Gastroesophageal sphincter (tissue), 4 donors: ENCODE results near the gene TIAM2. TPM values are rescaled to one million over a fixed set of nuclear protein-coding genes. Genes with fewer than 3 reads are reported as not detected.

Source experiments
- ATAC-seq: fragments of 150-250 bp; one replicate; pipeline ENCODE4 v1.9.1; 2016; ENCODE audit warnings: mild to moderate bottlenecking, moderate library complexity
- H3K27ac ChIP-seq, 4 donors: fragments of 200-600 bp; sonication (generic) in 3 of 4; 1 replicate in 3 of 4; 2 replicates in 1 of 4; pipeline ENCODE4 v1.5.1; 2016 to 2019
- H3K27me3 ChIP-seq: fragments of 200-600 bp; sonication (generic); one replicate; pipeline ENCODE4 v1.5.1; 2019
- H3K36me3 ChIP-seq, 2 donors: fragments of 200-600 bp; sonication (generic); one replicate each; pipeline ENCODE4 v1.5.1; 2019; ENCODE audit warnings: control low read depth in 1 of 2
- H3K4me1 ChIP-seq, 3 donors: fragments of 200-600 bp; sonication (generic); 1 replicate in 2 of 3; 2 replicates in 1 of 3; pipeline ENCODE4 v1.5.1; 2016 to 2019; ENCODE audit warnings: control low read depth in 2 of 3
- H3K4me3 ChIP-seq, 2 donors: fragments of 200-600 bp; sonication (generic); one replicate each; pipeline ENCODE4 v1.5.1; 2019; ENCODE audit warnings: mild to moderate bottlenecking in 1 of 2, moderate library complexity in 1 of 2
- H3K9me3 ChIP-seq, 3 donors: fragments of 200-600 bp; sonication (generic); one replicate each; pipeline ENCODE4 v1.5.1; 2017 to 2019; ENCODE audit warnings: control low read depth in 2 of 3
- CTCF ChIP-seq, 4 experiments: fragments of 200-600 bp in 2 of 4; fragments of 450-650 bp in 2 of 4; sonication (generic) in 1 of 4; IDR thresholded peaks; one replicate each; pipeline ENCODE4 v1.5.1; 2017 to 2019; ENCODE audit warnings: antibody characterized with exemption in 4 of 4, mild to moderate bottlenecking in 2 of 4, moderate library complexity in 2 of 4
- EP300 ChIP-seq: sonication (generic); formaldehyde crosslinking; IDR thresholded peaks from one replicate; pipeline ENCODE4 v1.6.1; 2017; ENCODE audit warnings: antibody characterized with exemption, mild to moderate bottlenecking
- POLR2A ChIP-seq, 2 donors: fragments of 450-650 bp; IDR thresholded peaks; one replicate each; pipeline ENCODE4 v1.6.1; 2017; ENCODE audit warnings: antibody characterized with exemption in 2 of 2, mild to moderate bottlenecking in 2 of 2, moderate library complexity in 1 of 2
- POLR2AphosphoS5 ChIP-seq: sonication (generic); formaldehyde crosslinking; IDR thresholded peaks from one replicate; pipeline ENCODE4 v1.6.1; 2017; ENCODE audit warnings: antibody characterized with exemption
- WGBS, 2 donors: methylation state at CpG; one replicate each; pipeline ENCODE4 v1.1.5; 2018; ENCODE audit warnings: low coverage in 1 of 2; 5-methylcytosine and 5-hydroxymethylcytosine counted together
- total RNA-seq, 4 donors: library from RNA; depleted of rRNA; stranded (reverse); fragments of >200 nt; gene quantifications; one replicate each; pipeline ENCODE4 v1.1.0, GENCODE V29; 2016

TIAM2 gene
- total RNA-seq, 4 donors from 2014 or later: 6.3 to 22.6 (median 14.2) TPM

- H3K9me3 ChIP-seq: no peaks in the 10 kb centered on the region
- TF ChIP-seq POLR2A (IDR thresholded peaks at IDR 0.05): no peak
- TF ChIP-seq CTCF (IDR thresholded peaks at IDR 0.05): no peak
- TF ChIP-seq POLR2AphosphoS5: no peak
- no peak for TF ChIP-seq EP300
- peaks cover 0 to 4% of the 10 kb centered on the region in 2 donors for H3K36me3 ChIP-seq
- WGBS, 2 donors: 17 to 43% methylated on average over 5 to 6 of the region's 32 CpGs
- ATAC-seq: no peak
- H3K4me3 ChIP-seq: peak overlapping the region in 1 of 2 donors; percentile 65
- H3K27me3 ChIP-seq: peaks cover 29% of the 10 kb centered on the region
- no peak overlapping the region for H3K27ac ChIP-seq
- peaks cover 0 to 20% (median 5%) of the 10 kb centered on the region in 3 donors for H3K4me1 ChIP-seq
Observed at GRCh38 chr6:154994836-154995253, 270 bp upstream of the TIAM2 start.

GRCh38 chr6:154996016-154996590, 988 bp downstream of the TIAM2 start:
- H3K9me3 ChIP-seq: no peaks in the 10 kb centered on the region
- no peak for ATAC-seq
- H3K27ac ChIP-seq: peak overlapping the region in 1 of 4 donors; percentile 27
- H3K4me1 ChIP-seq: peaks cover 0 to 20% (median 5%) of the 10 kb centered on the region in 3 donors
- TF ChIP-seq POLR2A (IDR thresholded peaks at IDR 0.05) (no peak), CTCF (IDR thresholded peaks at IDR 0.05) (no peak), EP300 (no peak), POLR2AphosphoS5 (no peak)
- H3K4me3 ChIP-seq: peak overlapping the region; percentile 40 to 65
- H3K27me3 ChIP-seq: peaks cover 29% of the 10 kb centered on the region
- no peaks in the 10 kb centered on the region for H3K36me3 ChIP-seq
- WGBS, 2 donors: 20 to 27% methylated on average over 4 to 8 of the region's 18 CpGs

GRCh38 chr6:154996841-154997311, 1.8 kb downstream of the TIAM2 start:
- H3K9me3 ChIP-seq: no peaks in the 10 kb centered on the region
- no peak for TF ChIP-seq EP300
- no peak for TF ChIP-seq POLR2A (IDR thresholded peaks at IDR 0.05)
- TF ChIP-seq CTCF (IDR thresholded peaks at IDR 0.05): no peak
- TF ChIP-seq POLR2AphosphoS5: no peak
- no peak overlapping the region for H3K27ac ChIP-seq
- no peaks in the 10 kb centered on the region for H3K36me3 ChIP-seq
- ATAC-seq: no peak
- peaks cover 0 to 20% (median 5%) of the 10 kb centered on the region in 3 donors for H3K4me1 ChIP-seq
- H3K4me3 ChIP-seq: no peak overlapping the region
- WGBS, 2 donors: 91 to 95% methylated on average over 5 of the region's 5 CpGs
- H3K27me3 ChIP-seq: peaks cover 29% of the 10 kb centered on the region

GRCh38 chr6:154998855-154999254, 3.7 kb downstream of the TIAM2 start:
- 100% methylated on average over 2 of the region's 2 CpGs for WGBS, 2 donors
- no peak overlapping the region for H3K27ac ChIP-seq
- no peak overlapping the region for H3K4me3 ChIP-seq
- H3K4me1 ChIP-seq: peaks cover 0 to 20% (median 5%) of the 10 kb centered on the region in 3 donors
- peaks cover 29% of the 10 kb centered on the region for H3K27me3 ChIP-seq
- H3K9me3 ChIP-seq: no peaks in the 10 kb centered on the region
- H3K36me3 ChIP-seq: no peaks in the 10 kb centered on the region
- ATAC-seq: no peak
- no peak for TF ChIP-seq POLR2AphosphoS5
- no peak for TF ChIP-seq POLR2A (IDR thresholded peaks at IDR 0.05)
- TF ChIP-seq EP300: no peak
- TF ChIP-seq CTCF (IDR thresholded peaks at IDR 0.05): no peak

- no peaks in the 10 kb centered on the region for H3K36me3 ChIP-seq
- 73 to 82% methylated on average over 5 of the region's 5 CpGs for WGBS, 2 donors
- no peaks in the 10 kb centered on the region for H3K9me3 ChIP-seq
- TF ChIP-seq POLR2AphosphoS5: no peak
- no peak overlapping the region for H3K27ac ChIP-seq
- H3K4me3 ChIP-seq: no peak overlapping the region
- H3K27me3 ChIP-seq: peaks cover 12% of the 10 kb centered on the region
- no peak for ATAC-seq
- peaks cover 0 to under 1% (median 0%) of the 10 kb centered on the region in 3 donors for H3K4me1 ChIP-seq
Observed at GRCh38 chr6:155001482-155001881, 6.4 kb downstream of the TIAM2 start.
